ENCODE results near the gene PZP.
"Not testable (repeated sequence)": the region's sequence is repeated elsewhere in the genome, so short reads cannot be mapped to it uniquely, and the experiment has no call there.

Gene PZP

GRCh38 chr12:9180810-9181209, 27.4 kb downstream of the PZP start:
- no peak for DNase-seq (ENCODE audit: low read depth)

DNA sequence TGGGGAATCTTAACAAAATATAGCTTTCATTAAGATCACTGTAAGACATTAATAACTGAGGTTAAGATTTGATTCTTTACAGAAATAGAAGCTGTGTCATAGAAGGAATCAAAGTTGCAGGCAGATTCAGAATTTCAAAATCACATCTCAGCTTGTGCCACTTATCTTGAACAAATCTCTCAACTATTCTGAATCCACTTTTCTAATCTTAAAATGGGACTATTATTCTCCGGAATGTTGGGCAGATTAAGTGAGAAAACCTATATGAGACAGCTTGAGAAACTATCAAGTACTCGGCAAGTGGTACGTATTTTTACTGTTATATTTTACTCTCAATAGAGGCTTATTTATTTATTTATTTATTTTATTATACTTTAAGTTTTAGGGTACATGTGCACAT, 28.4 kb downstream of the PZP start:
- DNase-seq (ENCODE audit: low read depth): no peak

GRCh38 chr12:9169979-9170634, 38.1 kb downstream of the PZP start:
- no peak for DNase-seq (ENCODE audit: low read depth)

- not testable (repeated sequence) for DNase-seq (ENCODE audit: low read depth)
These were observed 40.9 kb downstream of the PZP start for GRCh38 chr12:9167345-9167744.

DNA sequence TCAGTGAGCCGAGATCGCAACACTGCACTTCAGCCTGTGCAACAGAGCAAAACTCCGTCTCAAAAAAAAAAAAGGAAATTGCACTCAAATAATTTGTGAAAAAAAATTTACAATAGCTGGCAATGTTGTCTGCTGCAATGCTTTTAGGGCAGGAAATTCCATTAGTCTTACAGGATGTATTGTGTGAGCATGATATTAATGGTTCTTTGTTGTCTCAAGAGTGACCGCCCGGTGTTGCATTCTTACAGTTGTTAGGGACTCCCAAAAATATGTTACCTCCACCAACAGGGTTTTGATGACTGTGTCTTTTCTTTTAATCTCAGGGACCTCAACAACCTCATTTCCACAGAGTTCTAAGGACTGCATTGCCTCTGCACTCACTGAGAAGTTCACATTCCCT, 44.8 kb downstream of the PZP start:
- no peak for DNase-seq (ENCODE audit: low read depth)

DNA sequence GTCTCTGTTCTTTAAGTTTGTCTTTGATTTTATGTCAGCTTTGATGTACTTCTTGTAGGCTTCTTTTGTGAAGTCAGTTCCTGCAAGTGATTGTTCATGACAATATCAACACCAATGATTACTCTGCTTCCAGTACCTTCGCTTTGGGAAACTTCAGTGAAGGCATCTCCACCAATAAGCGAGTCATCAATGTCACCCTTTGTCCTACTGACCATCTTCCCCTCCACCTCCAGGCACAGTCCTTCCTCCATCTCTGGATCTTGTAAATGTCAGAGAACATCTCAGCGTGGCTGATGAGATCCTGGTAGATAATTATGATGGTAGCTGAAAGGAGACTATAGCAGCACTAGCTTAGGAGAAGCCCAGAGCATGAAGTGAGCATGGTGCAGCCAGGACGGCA, 52.1 kb downstream of the PZP start:
- DNase-seq (ENCODE audit: low read depth): no peak

DNA sequence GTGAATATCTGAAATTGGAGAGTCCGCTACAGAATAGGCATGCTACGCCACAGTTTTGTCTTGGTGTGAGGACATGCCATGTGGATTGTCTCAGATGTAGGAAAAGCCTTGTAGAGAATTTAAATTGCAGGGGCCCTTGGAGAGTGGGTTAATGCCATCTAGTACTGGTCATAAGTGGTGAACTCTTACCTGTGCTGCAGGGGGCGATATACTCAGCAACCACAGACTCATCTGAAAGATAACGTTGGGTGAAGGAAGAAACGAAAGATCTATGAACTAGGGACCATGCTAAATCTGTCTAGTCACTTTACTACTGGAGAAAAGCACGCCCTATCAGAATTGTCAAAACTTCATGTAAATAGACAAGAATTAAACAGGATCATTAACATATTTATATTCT, 58.8 kb downstream of the PZP start:
- DNase-seq (ENCODE audit: low read depth): no peak

DNA sequence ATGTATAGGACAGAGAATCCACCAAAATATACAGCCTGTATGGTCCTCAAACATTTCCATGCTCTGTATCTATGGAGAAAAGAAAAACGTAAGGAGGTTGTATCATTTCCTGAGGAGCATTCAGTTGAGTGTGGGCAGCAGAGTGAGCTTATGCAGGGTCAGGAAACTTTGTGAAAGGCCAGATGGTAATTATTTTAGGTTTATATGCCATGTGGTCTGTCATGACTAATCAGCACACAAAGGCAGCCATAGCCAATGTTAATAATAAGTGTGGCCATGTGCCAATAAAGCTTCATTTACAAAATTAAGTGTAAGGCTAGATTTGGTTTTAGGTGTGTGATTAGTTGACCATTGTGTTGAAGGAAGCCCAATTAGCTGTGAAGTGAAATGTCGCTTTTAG, 59.3 kb downstream of the PZP start:
- no peak for DNase-seq (ENCODE audit: low read depth)

GRCh38 chr12:9147461-9147860, 60.7 kb downstream of the PZP start:
- no peak for DNase-seq (ENCODE audit: low read depth)

GRCh38 chr12:9144730-9145106, 63.5 kb downstream of the PZP start:
- DNase-seq (ENCODE audit: low read depth): no peak

DNA sequence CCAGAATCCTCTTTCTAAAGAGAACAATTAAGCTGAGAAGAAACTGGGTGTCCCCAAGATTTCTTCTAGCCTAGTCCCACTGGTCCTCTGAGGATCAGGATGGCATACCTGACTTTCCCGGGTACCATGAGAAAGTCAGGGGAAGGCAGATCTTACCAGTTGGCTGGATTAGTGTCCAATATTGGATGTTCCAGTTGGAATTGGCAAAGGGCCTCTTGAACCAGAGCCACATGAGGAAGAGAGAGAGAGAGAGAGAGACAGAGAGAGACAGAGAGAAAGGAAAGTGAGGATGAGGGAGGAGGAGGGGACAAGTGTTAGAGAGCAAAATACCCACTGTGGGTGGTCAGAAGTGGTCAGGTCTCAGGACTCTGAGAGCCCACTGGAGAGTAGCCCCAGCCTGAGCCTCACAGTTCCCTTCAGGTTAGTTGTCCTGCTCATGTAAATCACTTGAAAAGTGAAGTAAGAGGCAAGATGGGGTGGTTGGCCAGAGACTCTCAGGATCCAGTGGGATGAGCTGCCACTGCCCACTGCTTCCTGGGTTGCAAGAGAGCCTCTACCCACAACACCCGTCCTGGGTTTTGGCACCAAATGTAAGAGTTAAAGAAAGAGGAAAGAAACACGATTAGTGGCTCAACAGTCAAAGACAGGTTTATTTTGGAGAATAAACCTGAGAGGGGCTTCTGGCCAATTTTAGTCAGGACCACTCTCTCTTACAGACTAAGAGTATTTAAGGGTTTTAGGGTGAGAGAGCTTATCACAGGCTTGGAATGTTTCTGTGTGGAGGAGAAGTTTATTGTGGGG, 64.1 kb downstream of the PZP start:
- no peak for DNase-seq (ENCODE audit: low read depth)

DNA sequence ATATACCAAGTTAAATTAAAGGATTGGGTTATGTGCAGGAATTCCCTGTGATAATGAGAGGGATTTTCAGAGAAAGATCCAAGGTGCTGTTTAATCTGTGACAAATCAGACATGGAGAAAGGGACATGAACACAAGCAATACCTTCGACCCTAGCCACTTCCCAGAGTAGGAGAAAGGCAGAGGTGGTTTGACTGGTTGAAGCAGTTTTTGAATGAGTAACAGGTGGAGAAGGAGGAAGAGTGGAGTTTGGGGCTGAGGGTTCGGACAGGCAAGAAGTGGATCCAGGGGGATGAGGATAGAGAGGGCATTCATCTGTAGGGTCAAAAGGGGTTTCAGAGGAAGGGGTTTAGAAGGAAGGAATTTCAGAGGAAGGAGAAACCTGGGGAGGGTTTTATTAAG, 65.1 kb downstream of the PZP start:
- no peak for DNase-seq (ENCODE audit: low read depth)

DNA sequence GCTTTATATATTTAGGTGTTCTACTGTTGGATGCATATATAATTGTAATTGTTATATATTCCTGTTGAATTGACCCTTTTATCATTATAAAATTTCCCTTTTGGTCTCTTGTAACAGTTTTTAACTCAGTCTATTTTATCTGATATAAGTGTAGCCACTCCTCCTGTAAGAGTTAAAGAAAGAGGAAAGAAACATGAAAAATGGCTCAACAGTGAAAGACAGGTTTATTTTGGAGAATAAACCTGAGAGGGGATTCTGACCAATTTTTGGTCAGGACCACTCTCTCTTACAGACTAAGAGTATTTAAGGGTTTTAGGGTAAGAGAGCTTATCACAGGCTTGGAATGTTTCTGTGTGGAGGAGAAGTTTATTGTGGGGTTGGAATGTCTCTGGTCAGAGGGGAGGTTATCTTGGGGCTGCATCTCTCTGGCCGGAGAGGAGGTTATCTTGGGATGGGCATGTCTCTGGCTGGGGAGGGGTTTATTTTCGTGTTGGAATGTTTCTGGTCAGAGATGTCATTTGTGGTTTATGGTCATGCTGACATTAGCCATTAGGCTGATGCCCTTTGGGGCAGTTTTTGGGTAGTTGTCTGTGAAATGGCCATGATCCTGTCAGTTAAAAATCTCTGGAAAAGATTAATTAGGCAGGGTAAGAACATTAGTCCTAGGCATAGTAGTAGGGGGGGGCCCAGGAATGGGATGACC, 68.5 kb downstream of the PZP start:
- not testable (repeated sequence) for DNase-seq (ENCODE audit: low read depth)

DNA sequence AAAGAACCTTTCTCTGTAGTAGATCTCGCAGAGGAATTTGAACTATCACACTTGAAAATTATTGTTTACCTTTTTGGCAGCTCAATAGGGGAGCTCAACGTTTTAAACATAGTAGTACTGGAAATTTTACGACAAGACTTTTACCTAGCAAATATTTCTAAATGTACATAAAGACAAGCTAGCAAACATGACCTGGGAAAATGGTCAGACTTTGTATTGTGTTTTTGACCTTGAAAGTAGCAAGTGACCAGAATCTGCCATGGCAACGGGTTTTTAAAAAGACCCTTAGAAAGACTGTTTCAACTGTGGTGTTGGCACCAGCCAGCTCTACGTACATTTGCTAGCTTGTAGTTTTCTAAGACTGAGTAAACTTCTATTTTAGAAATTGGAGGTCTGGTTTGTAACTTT, 72.3 kb downstream of the PZP start:
- DNase-seq (ENCODE audit: low read depth): no peak

DNA sequence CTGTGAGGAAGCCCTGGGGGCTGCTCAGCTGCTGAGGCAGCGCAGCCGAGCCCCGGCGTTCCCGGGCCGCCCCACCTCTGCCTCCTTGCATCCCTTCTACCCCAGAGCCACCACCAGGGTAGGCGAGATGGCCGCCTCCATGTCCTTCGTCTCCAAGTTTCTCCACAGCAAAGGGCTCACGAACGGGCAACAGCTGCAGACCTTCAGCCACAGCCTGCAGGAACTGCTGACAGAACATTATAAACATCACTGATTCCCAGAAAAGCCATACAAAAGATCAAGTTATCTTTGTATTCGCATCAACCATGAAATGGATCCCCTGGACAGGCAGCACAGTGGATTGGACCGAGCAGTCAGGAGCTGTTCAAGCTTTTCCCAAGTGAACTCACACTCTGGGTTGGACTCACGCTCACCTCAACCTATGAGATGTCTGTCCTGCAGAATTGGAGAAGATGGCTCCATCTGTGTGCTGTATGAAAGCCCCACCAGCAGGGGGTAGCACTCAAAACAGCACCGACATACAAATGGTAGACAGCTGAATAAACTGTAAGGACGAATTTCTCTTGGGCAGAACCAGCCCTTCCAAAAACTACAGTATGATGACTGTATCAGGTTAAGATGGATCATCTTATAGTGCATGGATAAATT, 73.1 kb downstream of the PZP start:
- no peak for DNase-seq (ENCODE audit: low read depth)

GRCh38 chr12:9133216-9133916, 74.8 kb downstream of the PZP start:
- no peak for DNase-seq (ENCODE audit: low read depth)

DNA sequence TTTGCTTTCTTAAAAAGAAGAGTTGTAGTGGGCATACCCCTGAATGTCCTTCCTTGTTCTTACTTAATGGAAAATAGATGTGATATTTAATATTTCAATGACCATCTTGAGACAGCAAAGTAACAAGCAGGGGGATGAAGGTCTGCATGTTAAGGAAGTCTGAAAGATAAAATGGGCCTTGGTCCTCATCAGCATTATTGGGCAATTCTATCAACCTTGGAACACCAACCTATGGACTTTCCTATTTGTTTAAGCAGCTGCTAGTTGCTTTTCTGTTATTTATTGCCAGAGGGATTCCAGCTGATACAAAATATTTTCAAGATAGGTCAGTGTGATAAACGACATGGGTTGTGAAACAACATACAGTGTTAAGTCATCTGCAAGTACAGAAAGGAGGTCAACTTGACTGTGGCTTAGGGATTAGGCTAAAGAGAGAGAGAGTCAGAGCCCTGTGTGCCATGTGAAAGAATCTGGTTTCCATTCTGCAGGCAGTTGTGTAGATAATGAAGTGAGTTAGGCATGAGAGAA, 76.1 kb downstream of the PZP start:
- no peak for DNase-seq (ENCODE audit: low read depth)

DNA sequence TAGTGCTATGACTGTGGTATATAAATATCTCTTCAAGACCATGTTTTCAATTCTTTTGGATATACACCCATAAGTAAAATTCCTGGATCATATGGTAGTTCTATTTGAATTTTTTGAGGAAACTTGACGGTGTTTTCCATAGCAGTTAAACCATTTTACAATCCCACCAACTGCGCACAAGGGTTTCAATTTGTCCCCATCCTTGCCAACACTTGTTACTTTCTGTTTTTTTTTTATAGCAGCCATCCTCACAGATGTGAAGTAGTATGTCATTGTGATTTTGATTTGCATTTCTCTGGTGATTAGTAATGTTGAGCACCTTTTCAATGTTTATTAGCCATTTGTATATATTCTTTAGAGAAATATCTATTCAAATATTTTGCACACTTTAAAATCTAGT, 78.0 kb downstream of the PZP start:
- no peak for DNase-seq (ENCODE audit: low read depth)

DNA sequence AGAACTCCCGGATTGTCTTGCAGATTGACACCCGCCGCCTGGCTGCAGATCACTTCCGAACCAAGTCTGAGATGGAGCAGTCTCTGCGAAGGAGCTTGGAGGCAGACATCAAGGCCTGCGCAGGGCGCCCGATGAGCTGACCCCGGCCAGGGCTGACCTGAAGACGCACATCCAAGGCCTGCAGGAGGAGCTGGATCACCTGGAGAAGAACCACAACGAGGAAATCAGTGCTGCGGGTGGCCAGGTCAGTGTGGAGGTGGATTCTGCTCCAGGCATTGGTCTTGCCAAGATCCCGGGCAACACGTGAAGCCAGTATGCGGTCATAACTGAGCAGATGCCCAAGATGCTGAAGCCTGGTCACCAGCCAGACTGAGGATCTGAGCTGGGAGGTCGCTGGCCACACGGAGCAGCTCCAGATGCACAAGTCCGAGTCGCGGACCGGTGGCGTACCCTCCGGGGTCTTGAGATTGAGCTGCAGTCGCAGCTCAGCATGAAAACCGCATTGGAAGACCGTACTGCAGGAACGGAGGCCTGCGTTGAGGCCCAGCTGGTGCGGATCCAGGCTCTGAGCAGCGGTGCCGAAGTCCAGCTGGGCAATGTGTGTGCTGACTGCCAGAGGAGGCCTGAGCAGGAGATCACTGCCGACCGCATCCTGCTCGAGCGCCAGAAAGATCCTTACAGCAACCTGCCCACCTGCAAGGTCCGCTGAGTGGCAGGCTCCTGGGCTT, 80.1 kb downstream of the PZP start:
- DNase-seq (ENCODE audit: low read depth): no peak

DNA sequence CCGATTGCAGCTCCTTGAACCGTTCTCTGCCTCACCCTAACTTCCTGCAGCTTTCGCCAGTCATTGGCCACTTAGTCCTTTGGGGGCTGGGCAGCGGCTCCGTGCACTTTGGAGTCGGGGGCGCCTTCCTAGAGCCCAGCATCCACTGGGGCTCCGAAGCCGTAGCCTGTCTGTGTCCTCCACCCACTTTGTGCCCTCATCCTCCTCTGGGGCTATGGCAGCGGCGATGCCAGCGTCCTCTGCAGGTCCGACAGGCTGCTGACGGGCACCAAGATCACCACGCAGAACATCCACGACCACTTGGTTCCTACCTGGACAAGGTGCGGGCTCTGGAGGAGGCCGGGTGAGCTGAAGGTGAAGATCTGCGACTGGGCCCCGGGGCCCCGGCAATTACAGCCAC, 80.7 kb downstream of the PZP start:
- DNase-seq (ENCODE audit: low read depth): no peak

DNA sequence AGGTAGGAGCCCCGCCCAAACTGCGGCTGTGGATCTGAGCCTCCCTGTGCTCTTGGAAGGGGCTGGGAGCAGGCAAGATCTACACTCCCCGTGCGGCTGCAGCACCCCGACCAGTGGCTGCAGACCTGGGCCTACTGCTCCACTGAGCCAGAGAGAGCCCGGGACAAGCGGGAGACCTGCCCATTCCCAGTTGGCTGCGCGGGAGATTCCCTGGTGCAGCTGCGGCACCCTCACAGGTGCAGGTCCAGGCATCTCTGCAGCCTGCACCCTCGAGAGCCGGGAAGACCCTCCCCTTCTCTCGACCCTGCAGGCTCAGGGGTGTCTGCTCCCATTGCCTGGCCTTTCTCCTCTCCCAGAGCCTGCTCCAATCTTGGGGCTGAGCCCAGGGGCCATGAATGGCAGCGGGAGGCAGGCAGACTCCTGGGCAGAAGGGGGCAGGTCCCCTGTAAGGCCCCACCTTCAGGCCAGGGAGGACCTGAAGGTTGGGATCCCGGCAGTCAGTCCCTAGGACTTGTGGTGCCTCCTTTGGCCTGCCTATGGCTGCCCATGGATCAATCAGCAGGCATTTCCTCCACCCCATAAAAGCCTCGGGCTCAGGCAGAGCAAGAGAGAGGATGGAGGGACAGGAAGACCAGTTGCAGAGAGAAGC, 83.7 kb downstream of the PZP start:
- DNase-seq (ENCODE audit: low read depth): no peak

Data from HS-27A (cell line).